HG02588 (cell line): Measurements from ENCODE around the gene WNT7B.

Experiments used
- ATAC-seq: cut with Tn5 transposase; IDR thresholded peaks from one replicate; pipeline ENCODE4 v1.9.1; 2021; ENCODE audit warnings: mild to moderate bottlenecking, moderate library complexity; ENCODE audit not compliant: unreplicated experiment

The WNT7B gene

DNA sequence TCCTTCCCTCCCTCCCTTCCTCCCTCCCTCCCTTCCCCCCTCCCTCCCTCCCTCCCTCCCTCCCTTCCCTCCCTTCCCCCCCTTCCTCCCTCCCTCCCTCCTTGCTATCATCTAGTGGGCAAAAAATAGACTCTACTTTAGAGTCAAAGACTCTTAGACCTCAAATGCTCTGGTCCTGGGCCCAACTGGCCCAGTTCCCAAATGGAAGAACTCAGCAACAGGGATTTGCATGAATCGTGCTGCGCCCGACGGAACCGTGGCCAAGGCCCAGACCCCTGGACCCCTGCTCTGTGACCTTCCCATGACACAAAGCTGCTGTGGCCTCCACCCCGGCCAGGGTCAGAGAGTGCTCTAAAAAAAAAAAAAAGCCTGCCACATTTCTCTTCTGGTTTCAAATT, 97.4 kb downstream of the WNT7B start:
- no peak for ATAC-seq

DNA sequence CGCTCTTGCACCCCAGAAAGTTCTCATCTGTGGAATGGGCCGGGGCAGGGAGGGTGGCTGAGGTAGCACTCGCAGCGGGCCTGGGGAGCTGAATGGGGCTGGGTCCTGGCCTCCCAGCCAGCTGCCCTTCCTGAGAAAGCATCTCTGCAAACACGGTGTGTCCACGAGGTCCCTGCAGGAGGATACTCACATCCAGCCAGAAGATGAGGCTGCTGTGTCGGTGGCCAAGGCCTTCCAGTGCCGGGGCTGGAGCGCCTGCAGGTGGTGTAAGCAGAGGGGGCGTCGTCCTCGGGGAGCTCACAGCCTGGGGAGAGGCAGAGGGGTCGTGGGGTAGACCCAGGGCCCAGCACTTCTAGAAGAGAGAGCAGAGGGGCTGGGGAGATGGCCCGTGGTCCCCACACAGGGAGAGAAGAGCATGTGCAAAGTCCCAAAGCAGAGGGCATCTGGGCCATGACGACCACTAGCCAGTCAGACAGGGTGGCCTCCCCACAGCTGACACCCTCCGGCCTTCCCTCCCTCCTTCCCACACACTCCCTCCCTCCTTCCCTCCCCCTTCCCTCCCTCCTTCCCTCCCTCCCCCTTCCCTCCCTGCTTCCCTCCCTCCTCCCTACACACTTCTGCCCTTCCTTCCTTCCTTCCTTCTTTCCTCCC, 97.9 kb downstream of the WNT7B start:
- no peak for ATAC-seq

DNA sequence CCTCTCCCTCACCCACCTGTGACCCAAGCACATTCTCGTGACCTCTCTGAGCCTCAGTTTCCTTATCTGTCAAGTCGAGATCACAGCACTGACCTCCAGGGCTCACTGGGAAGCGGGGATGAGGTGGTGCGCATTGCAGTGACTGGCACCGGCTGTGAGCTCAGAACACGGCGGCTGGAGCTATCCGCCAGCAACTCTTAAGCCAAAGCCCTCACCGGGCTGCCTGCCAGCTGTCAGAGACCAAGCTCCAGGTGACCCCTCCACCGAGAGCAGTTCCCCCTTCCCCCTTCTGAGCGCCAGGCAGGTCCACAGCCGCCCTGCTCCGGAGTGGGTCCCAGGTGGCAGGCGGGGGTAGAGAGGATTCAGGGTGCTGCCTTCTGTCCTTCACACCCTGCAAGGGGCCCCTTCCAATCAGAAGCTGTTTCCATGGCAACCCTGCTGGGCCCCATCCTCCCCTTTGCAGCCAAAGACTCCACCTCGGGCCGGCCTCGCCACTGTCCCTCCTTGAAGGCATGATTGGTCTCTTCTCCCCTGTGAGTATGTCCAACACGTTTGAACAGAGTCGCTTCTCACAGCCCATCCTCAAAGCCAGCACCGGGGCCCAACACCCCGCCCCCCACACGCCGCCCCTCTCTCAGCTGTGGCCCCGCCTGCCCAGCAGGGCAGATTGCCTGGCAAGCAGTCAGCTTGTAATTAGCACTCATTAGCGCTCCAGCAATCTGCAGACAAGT, 98.7 kb downstream of the WNT7B start:
- ATAC-seq, result no peak

GRCh38 chr22:45877651-45878050, 99.3 kb downstream of the WNT7B start:
- ATAC-seq, result no peak

- ATAC-seq, result no peak
Observed at GRCh38 chr22:45877036-45877380, 100.0 kb downstream of the WNT7B start.

DNA sequence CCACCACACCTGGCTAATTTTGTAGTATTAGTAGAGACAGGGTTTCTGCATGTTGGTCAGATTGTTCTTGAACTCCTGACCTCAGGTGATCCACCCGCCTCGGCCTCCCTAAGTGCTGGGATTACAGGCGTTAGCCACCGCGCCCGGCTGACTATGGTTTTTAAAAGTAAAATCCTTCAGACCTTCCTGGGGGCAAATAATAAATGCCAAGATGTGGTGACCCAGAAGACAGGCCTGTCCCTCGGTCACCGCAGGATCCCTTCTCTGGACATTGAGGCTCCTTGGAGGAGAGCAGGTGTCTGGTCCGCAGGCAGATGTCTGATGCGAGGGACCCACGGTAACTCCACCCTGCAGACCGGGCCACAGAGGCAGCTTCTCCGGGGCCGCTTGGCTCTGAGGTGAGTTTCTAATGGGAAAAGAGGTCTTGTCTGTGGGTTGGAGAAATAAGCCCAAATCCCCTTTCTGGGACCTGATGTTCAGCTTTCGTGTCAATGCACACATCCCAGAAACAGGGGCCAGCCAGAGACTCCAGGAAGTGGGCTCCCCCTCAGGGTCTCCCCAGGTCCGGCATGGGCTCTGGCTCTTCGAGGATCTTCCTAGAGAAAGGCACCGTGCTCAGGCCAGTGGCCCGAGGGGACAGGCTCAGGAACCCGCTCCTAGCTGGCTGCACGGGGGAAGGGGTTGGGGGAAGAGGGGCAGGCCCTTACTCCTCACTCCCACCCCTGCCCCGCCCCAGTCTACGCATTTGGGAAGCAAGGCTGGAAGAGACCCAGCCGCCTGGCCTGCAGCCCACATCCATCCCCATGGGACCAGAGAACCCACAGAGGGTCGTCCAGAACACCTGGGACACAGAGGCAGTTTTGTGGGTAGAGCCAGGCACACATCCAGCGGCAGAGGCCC, 100.6 kb downstream of the WNT7B start:
- no peak for ATAC-seq

DNA sequence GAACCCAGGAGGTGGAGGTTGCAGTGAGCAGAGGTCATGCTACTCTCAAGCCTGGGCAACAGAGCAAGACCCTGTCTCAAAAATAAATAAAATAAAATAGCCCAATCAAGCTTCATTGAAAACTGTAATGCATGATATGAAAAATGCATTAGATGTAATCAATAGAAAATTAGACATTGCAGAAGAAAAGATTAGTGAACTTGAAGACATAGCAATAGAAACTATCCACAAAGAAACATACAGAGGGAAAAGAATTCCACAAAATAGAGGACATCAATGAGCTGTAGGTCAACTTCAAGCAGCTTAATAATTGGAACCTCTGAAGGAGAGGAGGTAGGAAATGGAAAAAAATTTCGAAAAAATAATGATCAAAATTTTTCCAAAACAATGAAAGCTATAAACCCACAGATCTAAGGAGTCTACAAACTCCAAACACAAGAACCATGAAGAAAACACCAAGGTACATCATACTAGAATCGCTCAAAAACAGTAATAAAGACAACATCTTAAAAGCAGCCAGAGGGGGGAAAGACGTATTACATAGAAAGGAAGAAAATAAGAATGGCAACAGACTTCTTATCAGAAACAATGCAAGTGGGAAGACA, 104.2 kb downstream of the WNT7B start:
- ATAC-seq, result no peak

DNA sequence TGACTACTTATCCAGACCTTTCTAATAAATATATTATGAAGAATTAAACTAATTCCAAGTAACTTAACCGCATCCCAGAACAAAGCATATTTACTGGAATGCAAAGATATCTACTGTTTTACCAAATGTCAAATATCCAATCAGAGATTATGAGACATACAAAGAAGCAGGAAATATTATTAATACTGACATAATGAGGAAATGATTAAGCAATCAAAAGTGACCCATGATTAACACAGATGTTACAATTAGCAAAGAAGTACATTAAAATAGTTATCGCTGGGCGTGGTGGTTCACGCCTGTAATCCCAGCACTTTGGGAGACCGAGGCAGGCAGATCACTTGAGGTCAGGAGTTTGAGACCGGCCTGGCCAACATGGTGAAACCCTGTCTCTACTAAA, 105.2 kb downstream of the WNT7B start:
- ATAC-seq, result no peak
